PC-9 (cell line): ENCODE results near the gene TLK2.
"Not testable (repeated sequence)": the region's sequence is repeated elsewhere in the genome, so short reads cannot be mapped to it uniquely, and the experiment has no call there.

ENCODE experiments used
- CTCF ChIP-seq: fragments of 200-600 bp; sonication (generic); conservative IDR thresholded peaks from 2 replicates; pipeline ENCODE4 v1.6.1; 2017; ENCODE audit warnings: mixed run types, antibody characterized with exemption, mild to moderate bottlenecking, moderate library complexity
- EZH2 ChIP-seq: fragments of 200-600 bp; sonication (generic); IDR thresholded peaks from 2 replicates; pipeline ENCODE4 v1.8.0; 2017; ENCODE audit warnings: antibody characterized with exemption, low read depth

GRCh38 chr17:62458483-62458882 lies 20.1 kb upstream of the TLK2 start:
- not testable (repeated sequence) for TF ChIP-seq CTCF, EZH2
